Activated CD8-positive, alpha-beta memory T cell treated with anti-CD3 and anti-CD28 coated beads for 1 hour (primary cell): Measurements from ENCODE around the gene NKAIN1.
"Not testable (repeated sequence)": the region's sequence is repeated elsewhere in the genome, so short reads cannot be mapped to it uniquely, and the experiment has no call there.

ENCODE experiments used
- DNase-seq, 2 donors: peaks; one replicate each; pipeline ENCODE4 v3.0.0-alpha.2; 2020; ENCODE audit warnings: low read depth in 1 of 2; ENCODE audit errors: extremely low read depth in 1 of 2

The NKAIN1 gene

GRCh38 chr1:31198600-31198999, 41.1 kb downstream of the NKAIN1 start:
- no peak for DNase-seq

GRCh38 chr1:31198150-31198549, 41.5 kb downstream of the NKAIN1 start:
- no peak for DNase-seq

- DNase-seq = no peak
These were observed 43.0 kb downstream of the NKAIN1 start for GRCh38 chr1:31196685-31197084.

GRCh38 chr1:31195267-31195666, 44.4 kb downstream of the NKAIN1 start:
- not testable (repeated sequence) for DNase-seq

DNA sequence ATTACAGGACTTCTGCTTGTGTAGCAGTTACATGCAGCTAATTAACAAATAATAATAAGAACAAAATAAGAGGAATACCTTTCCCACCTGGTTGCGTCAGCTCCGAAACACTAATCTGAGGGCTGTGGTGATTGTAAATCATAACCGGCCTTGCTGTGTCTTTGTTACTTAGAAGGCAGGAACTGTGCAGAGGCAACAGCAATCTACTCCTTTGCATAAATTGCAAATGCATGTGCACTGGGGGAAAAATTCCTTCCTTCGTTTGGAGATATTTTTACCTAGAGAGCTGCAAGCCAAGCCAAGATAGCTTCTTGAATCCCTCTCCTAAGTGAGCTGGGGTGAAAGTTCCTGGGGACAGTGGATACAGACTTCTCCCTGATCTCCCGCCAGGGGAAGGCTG, 46.0 kb downstream of the NKAIN1 start:
- DNase-seq = no peak

GRCh38 chr1:31191281-31191680, 48.4 kb downstream of the NKAIN1 start:
- no peak for DNase-seq

GRCh38 chr1:31189696-31190674, 49.7 kb downstream of the NKAIN1 start:
- DNase-seq = no peak

DNA sequence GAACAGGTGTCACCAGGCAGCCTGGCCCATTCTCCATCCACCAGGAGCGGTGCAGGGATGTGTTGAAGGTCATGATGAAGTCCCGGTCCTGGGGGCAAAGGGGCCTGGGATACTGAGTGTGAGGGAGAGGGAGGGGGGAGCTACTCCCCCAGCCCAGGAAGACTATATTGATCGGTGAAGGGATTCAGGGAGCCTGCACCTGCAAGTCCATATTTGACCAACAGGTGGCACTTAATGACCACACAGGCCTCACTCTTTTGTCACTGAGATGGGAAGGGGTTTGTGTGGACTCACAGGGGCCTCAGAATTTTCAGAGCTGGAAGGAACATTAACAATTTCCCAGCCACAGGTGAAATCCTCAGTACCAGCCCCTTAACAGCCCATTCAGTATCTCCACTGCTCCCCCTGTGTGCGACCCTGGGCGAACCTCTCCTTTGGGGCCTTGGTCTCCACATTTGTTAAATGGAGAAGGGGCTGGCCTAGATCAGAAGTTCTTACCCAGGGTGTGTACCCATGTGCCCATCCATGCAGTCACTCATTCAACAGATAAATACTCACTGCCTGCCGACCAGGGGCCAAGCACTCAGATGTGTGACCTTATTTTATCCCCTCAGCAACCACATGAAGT, 55.6 kb downstream of the NKAIN1 start:
- no peak for DNase-seq

GRCh38 chr1:31183126-31183525, 56.6 kb downstream of the NKAIN1 start:
- DNase-seq = no peak

DNA sequence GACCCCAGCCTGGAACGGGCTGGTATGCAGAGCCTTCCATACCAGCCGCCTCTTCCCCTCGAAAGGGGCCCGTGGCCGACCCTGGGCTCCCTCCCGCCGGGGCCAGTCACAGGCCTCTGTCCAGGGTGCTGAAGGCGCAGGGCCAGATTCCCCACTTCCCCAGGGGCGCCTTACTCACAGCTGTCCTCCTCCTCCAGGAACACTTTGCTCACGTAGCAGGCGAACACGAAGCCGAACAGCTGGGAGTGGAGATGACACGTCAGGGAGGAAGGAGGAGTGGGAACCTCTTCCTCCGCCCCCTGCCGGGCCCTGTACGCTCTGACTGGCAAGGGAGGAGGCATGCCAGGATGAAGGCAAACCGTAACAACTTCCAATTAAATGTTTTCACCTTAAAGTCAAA, 57.3 kb downstream of the NKAIN1 start:
- DNase-seq = peak in 1 of 2 donors; percentile 43

GRCh38 chr1:31181515-31182343, 58.0 kb downstream of the NKAIN1 start:
- DNase-seq = no peak

GRCh38 chr1:31180338-31180737, 59.3 kb downstream of the NKAIN1 start:
- DNase-seq = no peak

DNA sequence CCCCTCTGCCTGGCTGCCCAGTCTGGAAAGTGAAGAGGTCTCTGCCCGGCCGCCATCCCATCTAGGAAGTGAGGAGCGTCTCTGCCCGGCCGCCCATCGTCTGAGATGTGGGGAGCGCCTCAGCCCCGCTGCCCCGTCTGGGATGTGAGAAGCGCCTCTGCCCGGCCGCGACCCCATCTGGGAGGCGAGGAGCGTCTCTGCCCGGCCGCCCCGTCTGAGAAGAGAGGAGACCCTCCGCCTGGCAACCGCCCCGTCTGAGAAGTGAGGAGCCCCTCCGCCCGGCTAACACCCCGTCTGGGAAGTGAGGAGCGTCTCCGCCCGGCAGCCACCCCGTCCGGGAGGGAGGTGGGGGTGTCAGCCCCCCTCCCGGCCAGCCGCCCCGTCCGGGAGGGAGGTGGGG, 63.4 kb downstream of the NKAIN1 start:
- DNase-seq = not testable (repeated sequence)

- DNase-seq = no peak
These were observed 69.3 kb downstream of the NKAIN1 start for GRCh38 chr1:31170486-31170735.

DNA sequence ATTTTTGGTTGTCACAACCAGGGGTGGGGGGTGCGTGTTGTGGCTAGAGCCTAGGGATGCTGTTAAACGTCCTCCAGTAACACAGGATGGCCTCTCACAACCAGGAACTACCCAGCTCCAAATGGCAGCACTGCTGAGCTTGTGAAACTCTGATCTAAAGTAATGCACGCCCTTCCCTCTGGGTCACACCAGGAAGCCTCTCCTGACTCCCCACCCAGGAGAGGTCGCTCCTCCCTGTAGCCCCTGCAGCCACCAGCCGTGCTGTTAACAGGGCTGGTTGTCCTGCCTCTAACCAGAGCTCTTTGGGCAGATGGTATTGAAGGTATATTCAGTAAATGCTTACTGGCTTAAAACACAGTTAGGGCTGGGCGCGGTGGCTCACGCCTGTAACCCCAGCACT, 73.2 kb downstream of the NKAIN1 start:
- DNase-seq = no peak

GRCh38 chr1:31164291-31164690, 75.4 kb downstream of the NKAIN1 start:
- DNase-seq = no peak

DNA sequence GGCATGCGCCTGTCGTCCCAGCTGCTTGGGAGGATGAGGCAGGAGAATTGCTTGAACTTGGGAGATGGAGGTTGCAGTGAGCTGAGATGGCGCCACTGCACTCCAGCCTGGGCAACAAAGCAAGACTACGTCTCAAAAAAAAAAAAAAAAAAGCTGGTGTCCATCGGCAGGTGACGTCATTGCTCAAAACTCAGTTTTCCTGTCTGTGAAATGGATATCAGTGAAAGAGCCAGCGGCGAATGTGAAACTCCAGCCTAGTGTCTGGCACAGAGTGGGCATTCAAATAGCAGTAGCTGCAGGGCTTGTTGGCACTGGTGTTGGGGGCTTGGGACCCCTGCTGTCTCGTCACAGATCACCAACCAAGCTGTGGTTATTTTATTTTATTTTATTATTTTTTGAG, 75.8 kb downstream of the NKAIN1 start:
- DNase-seq = no peak

GRCh38 chr1:31161571-31161970, 78.1 kb downstream of the NKAIN1 start:
- DNase-seq = no peak

GRCh38 chr1:31159869-31160611, 79.6 kb downstream of the NKAIN1 start:
- no peak for DNase-seq

- no peak for DNase-seq
These were observed 80.4 kb downstream of the NKAIN1 start for GRCh38 chr1:31159323-31159722.
